OCI-M2 (cell line): ENCODE data around the gene SLC30A3.

Source experiments
- DNase-seq: peaks from one replicate; lab custom pipeline; 2025; ENCODE audit not compliant: unreplicated experiment; lab: John Stamatoyannopoulos, UW

Gene SLC30A3

DNA sequence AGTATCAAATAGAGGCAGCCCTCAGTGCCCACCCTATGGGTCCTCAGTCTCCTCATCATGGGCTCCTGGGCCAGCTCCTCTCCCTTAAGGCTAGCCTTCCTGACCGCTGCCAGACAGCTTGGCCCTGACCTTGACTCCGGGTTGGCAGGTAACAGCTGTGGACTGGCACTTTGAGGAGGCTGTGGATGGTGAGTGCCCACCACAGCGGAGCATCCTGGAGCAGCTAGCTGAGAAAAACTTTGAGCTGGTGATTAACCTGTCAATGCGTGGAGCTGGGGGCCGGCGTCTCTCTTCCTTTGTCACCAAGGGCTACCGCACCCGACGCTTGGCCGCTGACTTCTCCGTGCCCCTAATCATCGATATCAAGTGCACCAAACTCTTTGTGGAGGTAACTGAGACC is 26.7 kb downstream of the SLC30A3 start:
- no peak for DNase-seq

DNA sequence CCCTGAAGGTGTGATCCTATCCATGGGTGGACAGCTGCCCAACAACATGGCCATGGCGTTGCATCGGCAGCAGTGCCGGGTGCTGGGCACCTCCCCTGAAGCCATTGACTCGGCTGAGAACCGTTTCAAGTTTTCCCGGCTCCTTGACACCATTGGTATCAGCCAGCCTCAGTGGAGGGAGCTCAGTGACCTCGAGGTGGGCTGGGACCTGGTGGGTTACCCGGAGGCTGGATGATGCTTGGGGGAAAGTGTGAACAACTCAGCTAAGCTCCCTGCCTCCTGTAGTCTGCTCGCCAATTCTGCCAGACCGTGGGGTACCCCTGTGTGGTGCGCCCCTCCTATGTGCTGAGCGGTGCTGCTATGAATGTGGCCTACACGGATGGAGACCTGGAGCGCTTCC is 29.5 kb downstream of the SLC30A3 start:
- DNase-seq: no peak

DNA sequence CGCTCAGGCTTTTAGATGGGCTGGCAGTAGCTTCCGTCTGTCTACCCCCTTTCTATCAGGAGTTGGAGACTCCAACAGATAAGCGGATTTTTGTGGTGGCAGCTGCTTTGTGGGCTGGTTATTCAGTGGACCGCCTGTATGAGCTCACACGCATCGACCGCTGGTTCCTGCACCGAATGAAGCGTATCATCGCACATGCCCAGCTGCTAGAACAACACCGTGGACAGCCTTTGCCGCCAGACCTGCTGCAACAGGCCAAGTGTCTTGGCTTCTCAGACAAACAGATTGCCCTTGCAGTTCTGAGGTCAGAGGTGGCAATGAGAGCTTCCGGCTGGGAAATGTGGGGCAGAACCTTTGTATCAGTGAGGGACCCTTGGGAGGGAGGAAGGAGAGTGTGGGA is 30.9 kb downstream of the SLC30A3 start:
- DNase-seq: no peak

DNA sequence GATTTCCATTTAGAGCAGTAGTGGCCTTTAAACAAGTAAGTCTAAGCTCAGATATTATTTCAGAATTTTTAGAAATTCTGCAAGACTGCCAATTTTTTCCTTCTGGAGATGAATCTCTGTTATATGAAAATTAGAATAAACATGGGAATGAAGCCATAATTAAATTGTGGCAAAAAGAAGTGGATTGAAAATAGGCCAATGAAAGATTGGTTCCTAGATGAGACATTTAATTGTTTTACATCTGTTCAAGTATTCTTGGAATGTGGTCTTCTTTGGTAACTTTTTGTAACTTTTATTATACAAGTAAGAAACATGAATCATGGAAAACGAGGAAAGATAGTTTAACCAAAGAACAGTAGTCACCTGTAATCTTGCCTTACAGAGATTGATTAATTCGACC is 35.3 kb downstream of the SLC30A3 start:
- DNase-seq: no peak

DNA sequence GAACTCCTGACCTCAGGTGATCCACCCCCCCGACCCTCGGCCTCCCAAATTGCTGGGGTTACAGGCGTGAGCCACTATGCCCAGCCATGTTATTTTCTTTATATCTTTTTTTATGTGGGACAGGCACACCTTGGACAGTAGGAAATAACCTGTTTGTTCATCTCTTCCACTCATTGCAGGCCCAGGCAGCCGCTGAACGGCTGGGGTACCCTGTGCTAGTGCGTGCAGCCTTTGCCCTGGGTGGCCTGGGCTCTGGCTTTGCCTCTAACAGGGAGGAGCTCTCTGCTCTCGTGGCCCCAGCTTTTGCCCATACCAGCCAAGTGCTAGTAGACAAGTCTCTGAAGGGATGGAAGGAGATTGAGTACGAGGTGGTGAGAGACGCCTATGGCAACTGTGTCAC is 37.3 kb downstream of the SLC30A3 start:
- DNase-seq: no peak

DNA sequence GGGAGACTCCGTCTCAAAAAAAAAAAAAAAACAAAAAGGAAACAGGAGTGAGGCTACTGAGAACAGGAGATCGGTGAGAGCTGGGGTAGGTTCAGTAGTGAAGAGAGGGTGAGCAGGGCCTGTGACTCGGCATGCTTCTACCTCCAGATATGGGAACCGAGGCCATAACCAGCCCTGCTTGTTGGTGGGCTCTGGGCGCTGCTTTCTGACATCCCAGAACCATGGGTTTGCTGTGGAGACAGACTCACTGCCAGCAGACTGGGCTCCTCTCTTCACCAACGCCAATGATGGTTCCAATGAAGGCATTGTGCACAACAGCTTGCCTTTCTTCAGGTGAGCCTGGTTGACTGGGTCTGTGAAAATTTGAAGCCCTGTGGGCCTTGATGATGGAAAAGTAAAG is 39.4 kb downstream of the SLC30A3 start:
- no peak for DNase-seq

DNA sequence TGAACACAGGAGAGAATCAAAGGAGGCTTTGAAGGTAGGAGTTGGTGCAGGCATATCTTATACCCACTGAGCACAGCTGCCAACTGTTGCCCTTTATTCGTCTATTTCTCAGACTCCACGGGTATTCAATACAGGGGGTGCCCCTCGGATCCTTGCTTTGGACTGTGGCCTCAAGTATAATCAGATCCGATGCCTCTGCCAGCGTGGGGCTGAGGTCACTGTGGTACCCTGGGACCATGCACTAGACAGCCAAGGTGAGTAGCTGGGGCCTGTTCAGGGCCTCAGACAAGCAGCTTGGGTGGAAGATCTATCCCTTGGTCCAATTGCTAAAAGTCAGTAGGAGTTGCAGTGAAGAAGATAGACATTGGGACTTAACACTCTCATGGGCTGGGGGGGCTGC is 40.4 kb downstream of the SLC30A3 start:
- no peak for DNase-seq

DNA sequence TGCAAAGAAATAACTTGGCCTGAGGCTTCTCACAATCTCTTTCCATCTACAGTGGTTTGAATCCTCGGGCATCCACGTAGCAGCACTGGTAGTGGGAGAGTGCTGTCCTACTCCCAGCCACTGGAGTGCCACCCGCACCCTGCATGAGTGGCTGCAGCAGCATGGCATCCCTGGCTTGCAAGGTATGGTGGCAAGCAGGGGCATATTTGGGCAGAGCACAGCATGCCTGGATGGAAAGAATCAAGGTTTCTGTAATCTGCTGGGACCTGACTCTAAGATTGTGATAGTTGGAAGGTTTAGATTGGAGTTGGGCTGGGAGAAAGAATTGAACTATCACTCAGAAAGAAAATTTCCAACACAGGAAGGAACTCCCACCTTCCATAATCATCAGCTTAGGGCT is 41.7 kb downstream of the SLC30A3 start:
- DNase-seq: no peak

DNA sequence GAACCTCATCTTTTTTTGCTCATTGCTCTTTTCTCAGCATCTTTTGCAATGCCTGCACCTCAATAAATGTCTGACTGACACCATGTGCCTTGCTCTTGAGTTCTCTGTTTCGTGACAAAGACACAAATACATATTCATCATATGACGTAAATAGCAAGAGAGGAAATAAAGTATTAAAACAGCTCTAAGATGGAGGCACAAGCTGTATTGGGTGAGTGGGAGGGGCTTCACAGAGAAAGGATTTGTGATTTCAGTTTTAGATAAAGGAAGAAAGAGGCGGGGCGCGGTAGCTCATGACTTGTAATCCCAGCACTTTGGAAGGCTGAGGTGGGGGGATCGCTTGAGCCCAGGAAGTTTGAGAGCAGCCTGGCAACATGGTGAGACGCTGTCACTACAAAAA is 42.8 kb downstream of the SLC30A3 start:
- DNase-seq: no peak

DNA sequence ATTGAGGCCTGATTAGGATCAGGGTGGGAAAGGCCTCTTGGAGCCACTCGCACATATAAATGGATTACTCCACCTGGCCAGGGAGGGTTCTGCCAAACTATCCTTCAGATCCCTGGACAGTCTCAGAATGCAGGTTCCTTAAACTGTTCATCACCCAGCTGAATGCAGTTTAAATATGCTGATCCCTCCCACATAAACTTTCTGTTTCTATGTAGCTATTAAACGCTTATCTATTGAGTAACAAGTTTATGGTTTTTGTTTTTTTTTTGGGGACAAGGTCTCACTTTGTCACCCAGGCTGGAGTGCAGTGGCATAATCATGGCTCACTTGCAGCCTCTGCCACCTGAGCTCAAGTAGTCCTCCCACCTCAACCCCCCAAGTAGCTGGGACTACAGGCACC is 43.8 kb downstream of the SLC30A3 start:
- no peak for DNase-seq

DNA sequence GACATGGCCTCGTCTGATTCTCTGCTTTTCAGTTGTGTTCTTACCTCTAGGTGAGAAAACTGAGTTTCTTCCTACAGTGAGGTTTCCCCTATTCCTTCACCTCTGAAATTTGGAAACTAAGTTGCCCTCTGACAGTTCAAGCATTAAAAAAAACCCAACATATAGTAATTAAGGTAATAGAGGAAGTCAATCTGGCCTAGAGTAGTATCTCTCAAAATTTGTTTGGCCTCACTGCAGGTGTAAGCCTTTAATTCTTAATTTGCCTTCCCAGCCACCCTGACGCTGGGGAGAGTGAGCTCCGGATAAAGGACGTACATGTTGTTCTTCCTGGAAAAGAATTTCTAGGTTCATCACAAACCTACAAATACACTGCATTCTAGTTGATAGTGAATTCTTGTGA is 44.2 kb downstream of the SLC30A3 start:
- DNase-seq: no peak

DNA sequence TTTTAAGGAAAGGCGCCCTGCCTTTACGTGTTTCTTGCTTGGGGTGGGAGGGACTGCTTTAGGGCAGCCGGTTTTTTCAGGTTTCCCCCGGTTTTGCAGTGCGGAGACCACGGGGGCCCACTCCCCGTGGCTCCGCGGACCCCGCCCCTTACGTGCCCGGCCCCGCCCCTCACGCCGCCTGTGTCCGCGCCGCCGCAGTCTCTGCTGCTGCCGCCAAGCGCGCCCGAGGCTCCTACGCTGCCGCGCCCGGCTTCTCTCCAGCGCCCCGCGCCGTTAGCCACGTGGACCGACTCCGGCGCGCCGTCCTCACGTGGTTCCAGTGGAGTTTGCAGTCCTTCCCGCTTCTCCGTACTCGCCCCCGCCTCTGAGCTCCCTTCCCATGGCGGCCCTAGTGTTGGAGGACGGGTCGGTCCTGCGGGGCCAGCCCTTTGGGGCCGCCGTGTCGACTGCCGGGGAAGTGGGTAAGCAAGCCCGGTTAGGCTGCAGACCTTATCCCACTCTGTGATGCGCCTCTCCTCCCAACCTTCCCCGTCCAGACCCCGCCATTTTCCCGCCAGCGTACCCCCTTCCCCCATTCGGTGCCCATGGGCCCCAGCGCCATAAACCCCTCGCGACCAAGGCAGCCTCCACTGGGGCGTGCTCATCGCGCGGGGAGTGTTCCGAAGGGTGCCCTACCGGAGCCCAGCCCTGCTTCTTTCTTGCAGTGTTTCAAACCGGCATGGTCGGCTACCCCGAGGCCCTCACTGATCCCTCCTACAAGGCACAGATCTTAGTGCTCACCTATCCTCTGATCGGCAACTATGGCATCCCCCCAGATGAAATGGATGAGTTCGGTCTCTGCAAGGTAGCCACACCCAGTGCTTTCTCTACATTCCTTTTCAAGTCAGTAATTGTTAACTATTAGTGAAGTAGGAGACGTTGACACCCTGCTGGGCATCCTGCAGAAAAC is 45.4 kb downstream of the SLC30A3 start, which contains the start of gene CAD:
Gene CAD (plus strand): TSS at position 197 of the 949 bp plus-strand sequence. CDS start 183 bp downstream, at position 380.
- peak; percentile 51 for DNase-seq

DNA sequence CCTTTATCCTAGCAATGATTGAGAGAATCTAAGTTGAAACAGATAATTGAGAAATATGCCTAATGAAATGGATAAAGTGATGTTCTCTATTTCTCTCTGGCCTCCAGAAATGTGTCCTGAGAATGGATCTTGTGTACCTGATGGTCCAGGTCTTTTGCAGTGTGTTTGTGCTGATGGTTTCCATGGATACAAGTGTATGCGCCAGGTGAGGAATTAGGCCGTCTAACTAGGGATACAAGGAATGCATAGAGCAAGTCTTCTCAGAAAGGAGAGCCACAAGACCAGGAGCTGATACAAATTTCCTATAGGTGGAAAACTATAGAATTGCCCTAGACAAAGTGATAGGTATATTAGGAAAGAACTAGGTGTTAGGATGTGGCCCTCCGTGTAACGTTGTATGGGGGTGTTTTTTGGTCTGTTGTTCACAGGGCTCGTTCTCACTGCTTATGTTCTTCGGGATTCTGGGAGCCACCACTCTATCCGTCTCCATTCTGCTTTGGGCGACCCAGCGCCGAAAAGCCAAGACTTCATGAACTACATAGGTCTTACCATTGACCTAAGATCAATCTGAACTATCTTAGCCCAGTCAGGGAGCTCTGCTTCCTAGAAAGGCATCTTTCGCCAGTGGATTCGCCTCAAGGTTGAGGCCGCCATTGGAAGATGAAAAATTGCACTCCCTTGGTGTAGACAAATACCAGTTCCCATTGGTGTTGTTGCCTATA is 46.3 kb downstream of the SLC30A3 start:
- no peak for DNase-seq

DNA sequence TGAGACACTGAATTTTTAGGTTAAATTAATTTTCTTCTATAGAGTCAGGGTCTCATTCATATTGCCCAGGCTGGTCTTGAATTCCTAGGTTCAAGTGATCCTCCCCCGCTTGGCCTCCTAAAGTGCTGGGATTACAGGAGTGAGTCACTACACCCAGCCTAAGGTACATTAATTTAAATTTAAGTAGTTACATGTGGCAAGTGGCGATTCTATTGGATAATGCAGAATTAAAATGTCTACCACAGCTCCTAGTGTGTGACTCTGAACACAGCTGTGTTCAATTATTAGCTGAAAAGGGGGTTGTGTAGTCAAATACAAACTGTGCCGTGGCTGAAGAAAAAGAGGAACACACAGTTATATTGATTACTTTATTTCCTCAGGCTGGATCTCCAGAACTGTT is 47.9 kb downstream of the SLC30A3 start:
- no peak for DNase-seq

DNA sequence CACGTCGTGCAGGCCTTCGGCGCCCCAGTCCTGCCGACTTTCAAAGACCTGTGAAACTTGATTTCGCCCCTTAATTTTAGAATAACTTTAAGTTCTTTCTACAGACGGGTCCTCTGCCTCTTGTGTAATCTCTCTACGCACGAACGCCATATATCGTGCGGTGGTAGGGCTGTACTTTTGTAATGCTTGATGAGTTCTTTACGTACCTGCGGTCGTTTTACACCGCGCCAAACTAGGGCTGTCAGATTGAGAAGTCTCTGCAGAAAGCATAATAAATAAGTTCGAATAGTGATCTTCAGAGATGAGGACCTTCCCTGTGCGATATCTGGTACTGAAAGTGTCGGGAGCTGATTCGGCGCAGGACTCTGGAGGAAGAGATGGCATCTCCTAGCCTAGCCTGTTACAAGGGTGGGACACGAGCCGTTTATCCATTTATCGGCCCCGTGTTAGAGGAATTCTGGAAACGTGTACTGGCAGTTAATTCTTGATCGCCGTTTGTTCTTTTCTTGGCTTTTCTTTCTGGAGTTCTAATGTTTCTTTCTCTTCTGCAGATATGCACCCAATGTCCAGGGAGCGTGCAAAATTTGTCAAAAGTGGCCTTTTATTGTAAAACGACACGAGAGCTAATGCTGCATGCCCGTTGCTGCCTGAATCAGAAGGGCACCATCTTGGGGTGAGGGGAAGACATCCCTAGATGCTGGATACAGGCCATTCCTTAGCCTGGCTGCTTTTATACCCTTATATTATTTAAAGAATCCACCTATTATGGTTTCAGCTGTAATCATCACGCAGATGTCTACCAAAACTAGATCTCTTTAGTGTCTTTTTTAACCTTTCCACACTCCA is 50.0 kb downstream of the SLC30A3 start:
- DNase-seq: no peak

DNA sequence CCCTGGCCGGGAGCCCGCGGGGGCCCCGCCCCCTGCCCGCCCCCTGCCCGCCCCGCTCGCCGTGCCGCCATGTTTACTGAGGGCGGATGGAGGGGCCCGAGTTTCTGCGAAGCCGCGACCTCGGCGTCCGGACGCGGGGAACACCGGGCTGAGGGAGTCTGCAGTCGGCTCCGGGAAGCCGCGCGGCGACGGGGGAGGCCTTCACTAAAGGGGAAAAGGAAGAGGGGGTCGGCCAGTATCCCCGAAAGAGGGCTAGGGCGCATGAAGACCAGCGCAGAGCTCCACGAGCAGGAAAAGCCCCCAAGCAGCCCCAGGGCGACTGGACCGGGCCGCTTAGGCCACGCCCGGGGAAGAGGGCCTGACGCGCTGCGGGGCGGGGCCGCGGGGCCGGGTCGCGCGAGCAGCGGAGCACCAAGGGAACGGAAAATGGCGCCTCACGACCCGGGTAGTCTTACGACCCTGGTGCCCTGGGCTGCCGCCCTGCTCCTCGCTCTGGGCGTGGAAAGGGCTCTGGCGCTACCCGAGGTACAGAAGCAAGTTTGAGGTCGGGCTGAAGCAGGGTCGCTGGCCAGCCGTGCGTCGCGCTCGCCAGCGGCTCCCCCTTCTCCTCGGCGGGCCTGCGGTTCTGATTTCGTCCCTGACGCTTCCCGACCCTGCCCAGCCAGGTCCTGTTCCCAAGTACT is 50.8 kb downstream of the SLC30A3 start, which contains the start of the genes ATRAID and SLC5A6:
Gene ATRAID (plus strand): TSS at position 99 of the 683 bp plus-strand sequence. CDS start 328 bp downstream, at position 427.
Gene SLC5A6 (minus strand): TSS at position 326 of the 683 bp plus-strand sequence. CDS start 4,618 bp downstream, outside the sequence.
- DNase-seq: peak; percentile 34

DNA sequence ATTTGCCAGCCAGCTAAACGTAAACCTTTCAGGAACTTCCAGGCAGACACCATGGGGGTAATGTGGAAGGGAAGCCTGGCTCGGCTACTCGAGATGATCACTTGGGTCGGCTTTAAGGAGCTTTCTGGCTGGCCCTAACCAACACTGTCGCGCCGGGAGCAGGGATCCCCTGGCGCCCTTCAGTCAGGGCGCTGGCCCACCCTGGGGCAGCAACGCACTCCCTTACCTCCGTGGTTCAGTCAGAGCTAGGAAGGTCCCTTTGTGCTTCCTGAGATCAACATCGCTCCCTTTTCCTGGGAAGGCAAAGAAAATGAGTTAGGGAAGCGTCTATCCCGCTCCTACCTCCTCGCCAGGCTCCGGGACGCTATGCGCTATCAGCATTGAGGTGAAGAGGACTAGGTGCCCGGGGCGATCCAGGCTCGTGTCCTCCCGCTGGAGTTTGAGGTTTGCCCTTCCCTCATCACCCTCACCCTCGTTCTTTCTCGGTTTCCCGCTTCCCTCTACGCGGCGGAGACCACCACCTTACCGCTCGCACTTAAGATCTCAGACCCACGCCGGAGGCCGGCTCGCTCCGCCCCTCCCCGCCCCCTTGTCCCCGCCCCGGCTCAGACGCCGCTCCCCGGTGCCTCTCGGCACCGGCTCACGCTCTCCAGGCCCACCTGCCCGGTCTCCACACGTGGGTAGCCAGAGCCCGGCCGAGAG is 51.5 kb downstream of the SLC30A3 start:
- DNase-seq: no peak

DNA sequence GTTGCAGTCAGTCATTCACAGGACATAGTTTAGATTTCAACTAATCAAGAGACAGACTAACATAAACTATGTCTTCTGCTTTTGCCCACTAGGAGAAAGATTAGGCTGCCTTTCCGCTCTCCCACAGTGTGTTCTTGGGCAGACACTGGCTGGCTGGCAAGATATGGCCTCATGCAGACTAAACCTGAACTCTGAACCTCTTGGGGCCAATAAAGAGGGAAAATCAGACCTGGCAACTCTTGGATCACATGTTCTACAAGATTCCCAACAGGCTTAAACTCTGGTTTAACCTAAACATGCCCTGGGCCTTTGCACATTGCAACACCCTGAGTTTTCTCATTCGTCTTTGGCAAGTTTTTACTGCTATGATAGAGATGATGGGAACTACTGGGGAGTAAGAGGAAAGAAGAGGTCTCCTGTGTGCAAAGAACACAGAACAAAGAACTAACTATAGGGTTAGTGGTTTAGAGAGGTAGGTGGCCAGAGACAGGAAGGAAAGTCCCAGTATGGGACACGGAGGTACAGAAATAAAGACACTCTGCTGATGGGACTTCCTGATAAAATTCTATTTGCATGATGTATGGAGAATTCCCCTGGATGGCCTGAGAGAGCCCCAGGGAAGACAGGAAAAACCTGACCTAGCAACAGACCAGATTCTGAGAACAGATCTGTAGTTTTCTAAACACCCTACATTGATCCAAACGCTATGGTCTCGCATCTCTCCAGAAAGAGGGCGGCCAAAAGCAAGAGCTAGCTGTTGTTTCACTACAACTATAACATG is 53.0 kb downstream of the SLC30A3 start:
- no peak for DNase-seq

DNA sequence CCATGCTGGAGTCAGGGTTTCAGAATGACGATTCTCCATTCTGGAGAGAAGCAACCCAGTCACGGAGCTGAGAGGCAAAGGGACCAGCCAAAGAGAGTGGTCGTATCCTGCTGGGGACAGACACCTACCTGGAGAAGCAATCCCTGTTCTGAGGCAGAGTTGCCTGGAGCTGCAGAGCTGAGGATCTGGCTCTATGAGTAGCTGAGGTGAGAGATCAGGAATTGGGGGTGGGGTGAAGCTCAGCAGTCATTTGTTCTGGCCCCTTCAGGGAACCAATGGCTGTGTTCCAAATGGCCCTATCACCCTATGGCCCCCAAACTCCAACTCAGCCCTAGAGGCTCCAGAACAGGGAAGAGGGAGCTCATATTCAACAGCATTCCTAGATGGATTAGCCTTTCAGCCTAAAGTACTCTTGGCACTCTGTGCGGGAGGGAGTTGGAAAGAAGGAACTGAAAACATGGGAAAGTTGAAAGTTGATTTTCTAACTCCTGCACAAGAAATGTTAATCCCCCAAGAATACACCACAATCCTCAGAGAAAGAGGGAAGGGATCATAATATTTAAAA is 54.3 kb downstream of the SLC30A3 start:
- DNase-seq: no peak
